HG03342 (cell line): ENCODE data around the gene PHLDB1.
A peak's percentile ranks its signal among the peaks of the same experiment; 100 is the strongest.
"Not testable (repeated sequence)": the region's sequence is repeated elsewhere in the genome, so short reads cannot be mapped to it uniquely, and the experiment has no call there.

ENCODE experiments used
- ATAC-seq: cut with Tn5 transposase; IDR thresholded peaks from one replicate; pipeline ENCODE4 v1.9.1; 2021; ENCODE audit warnings: mild to moderate bottlenecking, moderate library complexity; ENCODE audit not compliant: unreplicated experiment

The PHLDB1 gene

GRCh38 chr11:118607401-118608359, at the start of gene PHLDB1:
Gene PHLDB1 (plus strand): TSS chr11:118607615. CDS start chr11:118613837, 6,222 bp downstream.
- ATAC-seq, result no peak

GRCh38 chr11:118560806-118561205, 46.6 kb upstream of the PHLDB1 start:
- no peak for ATAC-seq

GRCh38 chr11:118565051-118565450, 42.4 kb upstream of the PHLDB1 start:
- no peak for ATAC-seq

- ATAC-seq, result no peak
Measured at GRCh38 chr11:118569670-118570069, 37.7 kb upstream of the PHLDB1 start.

- ATAC-seq, result no peak
Measured at GRCh38 chr11:118570787-118571186, 36.6 kb upstream of the PHLDB1 start.

GRCh38 chr11:118571701-118572060, 35.7 kb upstream of the PHLDB1 start:
- not testable (repeated sequence) for ATAC-seq

- peak; percentile 61 for ATAC-seq
Measured at GRCh38 chr11:118572061-118572980, 35.1 kb upstream of the PHLDB1 start, which contains the start of gene ARCN1. Gene ARCN1 (plus strand): TSS chr11:118572409. CDS start chr11:118572548, 139 bp downstream.

- ATAC-seq, result peak; percentile 34
Measured at GRCh38 chr11:118572981-118573550, 34.3 kb upstream of the PHLDB1 start.

- no peak for ATAC-seq
Measured at GRCh38 chr11:118574636-118575035, 32.8 kb upstream of the PHLDB1 start.

- ATAC-seq, result not testable (repeated sequence)
Measured at GRCh38 chr11:118577995-118578394, 29.4 kb upstream of the PHLDB1 start.

- ATAC-seq, result no peak
Measured at GRCh38 chr11:118581057-118581456, 26.4 kb upstream of the PHLDB1 start.

GRCh38 chr11:118587952-118588351, 19.5 kb upstream of the PHLDB1 start:
- ATAC-seq, result no peak

- ATAC-seq, result no peak
Measured at GRCh38 chr11:118592616-118593367, 14.6 kb upstream of the PHLDB1 start.

GRCh38 chr11:118594984-118595383, 12.4 kb upstream of the PHLDB1 start:
- ATAC-seq, result not testable (repeated sequence)

GRCh38 chr11:118596224-118597146, 10.9 kb upstream of the PHLDB1 start:
- no peak for ATAC-seq

GRCh38 chr11:118597556-118597955, 9.9 kb upstream of the PHLDB1 start:
- no peak for ATAC-seq

- ATAC-seq, result no peak
Measured at GRCh38 chr11:118602331-118602730, 5.1 kb upstream of the PHLDB1 start.

GRCh38 chr11:118603709-118604108, 3.7 kb upstream of the PHLDB1 start:
- ATAC-seq, result not testable (repeated sequence)

GRCh38 chr11:118604566-118604965, 2.8 kb upstream of the PHLDB1 start:
- no peak for ATAC-seq
